GM19193 (cell line): ENCODE results near the gene FXYD6.

Experiments used
- POLR2A ChIP-seq: IDR thresholded peaks from 4 replicates; pipeline ENCODE4 v1.6.1; 2011; ENCODE audit not compliant: insufficient read depth, insufficient read length; ENCODE audit errors: extremely low read depth

The FXYD6 gene, protein sequence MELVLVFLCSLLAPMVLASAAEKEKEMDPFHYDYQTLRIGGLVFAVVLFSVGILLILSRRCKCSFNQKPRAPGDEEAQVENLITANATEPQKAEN

DNA sequence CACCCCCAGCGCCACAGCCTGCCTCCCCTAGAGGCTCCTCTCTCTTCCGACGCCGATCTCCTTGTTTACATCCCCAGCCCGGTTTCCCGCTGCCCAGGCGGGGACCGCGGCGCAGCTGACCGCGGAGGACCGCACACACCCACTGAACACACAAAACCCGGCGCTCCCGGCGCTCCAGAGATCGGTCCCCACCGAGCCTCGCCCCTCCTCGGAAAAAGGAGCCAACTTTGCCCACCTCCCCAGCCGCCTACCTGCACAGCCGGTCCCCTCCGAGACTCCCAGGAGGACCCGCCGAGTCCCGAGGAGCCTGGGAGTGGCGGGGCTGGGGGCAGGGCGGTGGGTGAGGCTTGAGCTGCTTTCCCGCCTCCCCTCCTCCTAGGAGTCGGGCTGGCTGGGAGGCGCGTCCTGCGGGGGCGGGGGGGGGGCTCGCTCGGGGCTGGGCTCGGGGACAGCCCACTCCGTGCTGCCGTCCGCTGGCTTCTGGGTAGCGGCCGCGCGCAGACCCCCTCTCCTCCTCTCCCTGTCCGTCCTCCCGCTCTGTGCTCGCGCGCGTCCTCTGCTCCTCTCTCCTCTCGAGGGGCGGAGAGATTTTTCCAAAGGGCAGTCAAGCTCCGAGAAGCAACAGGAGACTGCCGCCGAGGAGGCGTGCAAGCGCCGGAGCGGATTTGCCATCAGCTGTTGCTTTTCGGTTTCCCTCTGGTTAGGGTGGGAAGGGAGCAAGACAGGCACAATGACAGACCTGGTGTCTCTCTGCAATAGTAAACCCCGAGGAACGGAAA, at the start of gene FXYD6:
TSS of gene FXYD6 (minus strand) at position 318 of the 779 bp plus-strand sequence. CDS start 33,882 bp downstream, outside the sequence.
- TF ChIP-seq POLR2A = no peak

DNA sequence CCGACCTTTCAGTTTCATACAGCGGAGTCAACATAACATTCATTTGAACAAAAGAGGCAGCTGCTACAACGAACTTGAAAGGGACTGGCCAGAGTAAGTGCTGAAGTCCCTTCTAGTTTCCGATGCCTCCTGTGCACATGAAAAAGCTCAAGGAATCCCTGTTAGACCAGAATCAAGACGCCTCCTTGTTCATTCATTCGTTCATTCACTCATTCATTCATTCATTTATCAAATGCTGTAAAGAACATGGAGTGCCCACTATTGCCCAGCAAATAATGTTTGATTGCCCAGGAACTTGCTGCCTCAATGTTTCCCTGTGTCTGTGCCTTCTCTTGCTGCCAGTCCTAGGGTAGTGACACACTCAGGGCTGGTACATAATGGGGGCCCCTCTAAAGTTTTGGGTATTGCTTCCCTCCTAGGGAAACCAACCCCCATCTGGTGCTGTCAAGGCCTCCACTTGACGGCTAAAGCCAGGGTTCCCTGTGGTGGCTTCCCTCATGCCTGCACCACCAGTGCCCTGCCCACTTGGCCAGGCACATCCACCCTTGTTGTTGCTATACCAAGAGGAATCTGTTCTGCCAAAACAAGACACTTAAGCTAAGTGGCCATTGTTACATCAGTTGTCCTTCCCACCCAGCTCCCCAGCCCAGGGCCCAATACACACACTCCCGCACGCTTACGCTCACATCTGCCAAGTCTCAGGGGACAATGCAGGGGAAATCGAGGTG, 48.9 kb upstream of the FXYD6 start:
- no peak for TF ChIP-seq POLR2A

DNA sequence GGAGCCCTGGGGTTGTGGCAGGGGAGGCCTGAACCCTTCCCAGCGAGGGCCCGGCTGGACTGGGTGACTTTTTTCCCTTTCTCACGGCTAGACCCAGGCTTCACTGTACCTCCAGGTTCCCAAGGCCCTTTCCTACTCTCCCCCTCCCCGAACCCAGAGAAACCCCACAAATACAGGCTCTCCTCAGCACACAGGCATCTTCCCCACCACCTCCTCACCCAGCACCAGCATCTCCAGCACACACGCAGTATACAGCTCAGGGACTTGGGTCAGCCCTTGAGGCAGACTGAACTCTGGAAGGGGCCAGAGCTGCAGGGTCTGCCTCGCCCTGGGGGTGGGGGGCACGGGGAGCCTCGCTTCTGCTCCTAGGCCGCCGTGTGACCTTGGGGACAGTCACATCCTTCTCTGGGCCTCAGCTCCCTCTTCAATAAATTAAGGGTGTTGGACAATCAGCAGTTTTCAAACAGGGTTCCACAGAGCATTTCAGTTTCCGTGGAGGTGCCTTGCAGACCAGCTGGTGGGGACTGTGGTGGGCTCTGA, 48.2 kb upstream of the FXYD6 start:
- no peak for TF ChIP-seq POLR2A

DNA sequence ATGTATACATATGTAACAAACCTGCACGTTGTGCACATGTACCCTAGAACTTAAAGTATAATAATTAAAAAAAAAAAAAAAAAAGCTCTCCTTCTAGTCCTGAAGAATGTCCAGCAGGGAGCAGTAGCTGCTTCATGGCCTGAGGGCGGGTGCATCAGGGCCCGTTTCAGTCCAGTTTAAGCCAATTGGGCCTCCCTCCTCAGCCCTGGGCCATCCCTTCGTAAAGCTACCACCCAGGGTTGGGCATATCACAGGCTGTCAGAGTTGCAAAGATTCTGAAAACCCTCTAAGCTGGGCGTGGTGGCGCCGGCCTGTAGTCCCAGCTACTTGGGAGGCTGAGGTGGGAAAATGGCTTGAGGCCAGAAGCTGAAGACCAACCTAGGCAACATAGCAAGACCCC, 47.3 kb upstream of the FXYD6 start:
- TF ChIP-seq POLR2A = no peak

DNA sequence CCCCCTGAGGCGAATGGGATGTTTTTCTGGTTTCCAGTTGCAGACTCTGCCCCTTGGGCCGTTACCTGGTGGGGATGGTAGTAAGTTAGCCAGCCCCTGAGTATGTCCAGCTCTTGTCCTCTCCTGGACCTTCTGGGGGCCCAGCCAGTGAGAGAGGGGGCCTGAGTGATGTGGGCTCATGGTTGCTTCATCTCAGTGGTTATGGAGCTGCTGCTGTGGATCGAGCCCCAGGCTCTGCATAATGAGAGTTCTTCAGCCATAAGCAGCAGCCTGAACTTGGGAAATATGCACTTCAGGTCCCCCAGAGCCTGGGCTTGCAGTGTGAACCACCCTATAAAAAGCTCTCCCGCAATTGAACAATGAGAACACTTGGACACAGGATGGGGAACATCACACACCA, 46.8 kb upstream of the FXYD6 start:
- TF ChIP-seq POLR2A = no peak

DNA sequence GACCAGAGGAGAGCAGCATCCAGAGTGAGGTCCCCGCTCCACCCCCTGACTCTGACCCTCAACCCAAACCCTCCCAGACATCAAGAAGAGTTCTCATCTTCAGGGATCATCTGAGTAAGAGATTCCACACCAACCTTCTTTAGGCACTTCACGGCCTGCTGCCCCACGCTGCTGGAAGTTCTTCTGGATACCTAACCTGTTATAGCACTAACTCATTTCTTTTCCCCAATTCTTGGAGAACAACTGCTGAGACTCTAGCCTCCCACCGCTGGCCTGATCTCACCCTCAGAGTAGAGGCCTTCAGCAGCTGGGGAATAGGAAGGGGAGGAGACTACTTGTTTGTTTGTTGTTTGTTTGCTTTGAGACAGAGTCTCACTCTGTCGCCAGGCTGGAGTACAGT, 45.4 kb upstream of the FXYD6 start:
- TF ChIP-seq POLR2A = no peak

DNA sequence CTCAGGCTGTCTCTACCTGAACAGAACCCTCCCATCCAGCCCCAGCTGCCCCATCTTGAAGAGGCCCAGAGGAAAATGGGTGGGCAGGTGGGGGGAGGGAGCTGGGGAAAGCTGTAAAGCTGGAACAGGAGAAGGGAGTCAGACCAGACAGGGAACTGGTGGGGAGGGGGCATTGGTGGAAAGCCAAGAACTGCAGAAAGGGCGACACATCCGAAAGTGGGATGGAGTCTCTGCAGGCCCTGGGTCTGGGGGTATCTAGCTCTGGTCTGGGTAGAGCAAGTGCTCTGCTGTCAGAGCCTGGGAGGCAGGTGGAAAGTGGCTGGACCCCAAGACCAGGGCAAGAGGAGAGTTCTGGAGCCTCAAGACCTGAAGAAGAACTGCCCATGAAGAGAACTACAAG, 45.0 kb upstream of the FXYD6 start:
- TF ChIP-seq POLR2A = no peak

DNA sequence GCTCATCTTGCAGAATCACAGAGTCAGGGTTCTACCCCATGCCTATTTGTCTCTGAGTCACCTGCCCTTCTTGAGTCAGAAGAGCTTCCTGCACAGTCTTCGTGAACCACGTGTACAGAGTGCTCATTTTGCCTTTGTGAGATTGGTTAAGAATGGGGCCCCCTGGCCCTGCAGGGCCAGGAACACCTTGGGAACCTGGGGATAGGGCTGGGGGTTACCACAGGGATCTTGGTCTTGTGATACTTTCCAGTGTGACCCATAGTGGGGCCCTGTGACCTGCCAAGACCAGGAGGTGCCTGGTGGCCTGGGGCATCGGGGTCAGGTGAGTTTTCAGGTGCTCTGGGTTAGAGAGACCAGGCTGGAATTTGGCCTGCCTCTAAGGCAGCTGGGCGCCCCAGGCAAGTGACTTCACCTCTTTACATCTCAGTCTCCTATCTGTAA, 43.3 kb upstream of the FXYD6 start:
- no peak for TF ChIP-seq POLR2A

DNA sequence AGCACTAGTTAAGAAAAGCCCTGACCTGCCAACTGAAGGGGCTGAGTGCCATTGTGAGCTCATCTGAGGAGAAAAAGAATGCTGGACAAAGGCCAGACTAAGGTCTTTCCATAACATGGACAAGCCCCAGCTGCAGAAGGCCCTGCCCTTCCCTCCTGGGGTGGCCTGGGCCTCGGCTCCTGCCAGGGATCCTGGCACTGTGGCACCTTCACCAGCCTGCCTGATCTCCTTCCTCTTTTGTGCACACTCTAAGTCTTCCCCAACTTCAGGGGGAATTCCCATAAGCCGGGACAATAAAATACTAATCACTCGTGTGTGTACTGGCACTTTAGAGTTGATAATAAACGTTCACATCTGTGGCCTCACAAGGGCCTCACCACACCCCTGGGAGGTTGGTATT, 42.9 kb upstream of the FXYD6 start:
- no peak for TF ChIP-seq POLR2A

DNA sequence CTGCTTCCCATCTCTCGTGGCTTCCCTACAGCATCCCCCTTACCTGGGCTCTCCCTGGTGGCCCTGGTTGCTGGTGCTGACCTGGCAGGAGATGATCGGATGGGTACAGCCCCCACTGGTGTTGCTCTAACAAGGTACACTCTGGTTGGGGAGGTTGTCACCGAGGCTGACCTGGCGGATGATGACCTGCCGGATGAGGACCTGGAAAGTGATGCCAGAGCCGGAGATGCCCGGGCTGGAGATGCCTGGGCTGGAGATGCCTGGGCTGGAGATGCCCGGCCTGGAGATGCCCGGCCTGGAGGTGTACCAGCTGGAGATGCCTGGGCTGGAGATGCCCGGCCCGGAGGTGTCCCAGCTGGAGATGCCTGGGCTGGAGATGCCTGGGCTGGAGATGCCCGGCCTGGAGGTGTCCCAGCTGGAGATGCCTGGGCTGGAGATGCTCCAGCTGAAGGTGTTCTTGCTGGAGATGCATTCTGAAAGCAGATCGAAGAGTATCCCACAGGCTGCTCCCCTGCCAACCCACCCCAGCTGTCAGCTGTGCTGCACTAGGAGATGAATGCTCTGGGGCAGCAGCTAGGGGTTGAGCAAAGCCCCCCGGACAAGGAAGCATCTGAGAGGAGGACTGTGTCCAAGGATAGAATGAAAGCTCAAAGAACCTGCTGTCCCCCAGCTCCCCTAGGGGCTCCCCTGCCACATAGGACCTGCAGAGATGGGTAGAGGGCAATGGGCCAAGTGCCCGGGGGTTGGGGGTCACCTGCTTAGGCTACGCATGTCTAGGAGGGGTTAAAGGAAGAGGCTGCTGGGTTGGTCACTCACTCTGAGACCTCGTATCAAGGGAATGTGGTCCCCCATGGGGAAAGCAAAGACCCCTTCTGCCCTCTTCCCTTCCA, 42.2 kb upstream of the FXYD6 start:
- TF ChIP-seq POLR2A = no peak

DNA sequence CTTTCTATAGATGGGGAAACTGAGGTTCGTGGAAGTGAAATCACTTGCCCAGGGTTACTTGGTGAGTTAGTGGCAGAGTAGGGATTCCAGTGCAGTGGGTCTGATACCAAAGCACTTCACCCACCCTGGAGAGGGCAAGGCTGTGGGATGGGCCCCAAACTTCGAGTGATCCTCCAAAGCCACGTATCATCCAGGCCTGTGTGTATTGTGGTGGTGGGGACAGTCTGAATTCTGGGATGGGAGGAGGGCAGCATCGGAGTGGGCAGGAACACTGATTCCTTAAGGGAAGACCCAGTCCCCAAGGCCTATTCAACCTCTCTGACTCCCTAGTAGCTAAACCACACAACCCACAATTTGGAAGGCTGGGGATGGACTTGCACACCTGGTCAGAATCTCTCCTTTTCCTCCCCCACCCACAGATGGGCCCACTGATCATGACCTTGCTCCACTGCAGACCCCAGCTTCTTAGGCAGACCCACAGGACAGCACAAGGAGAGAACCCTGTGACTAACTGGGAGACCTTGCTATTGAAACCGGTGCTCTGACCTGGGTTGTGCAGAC, 41.2 kb upstream of the FXYD6 start:
- no peak for TF ChIP-seq POLR2A

DNA sequence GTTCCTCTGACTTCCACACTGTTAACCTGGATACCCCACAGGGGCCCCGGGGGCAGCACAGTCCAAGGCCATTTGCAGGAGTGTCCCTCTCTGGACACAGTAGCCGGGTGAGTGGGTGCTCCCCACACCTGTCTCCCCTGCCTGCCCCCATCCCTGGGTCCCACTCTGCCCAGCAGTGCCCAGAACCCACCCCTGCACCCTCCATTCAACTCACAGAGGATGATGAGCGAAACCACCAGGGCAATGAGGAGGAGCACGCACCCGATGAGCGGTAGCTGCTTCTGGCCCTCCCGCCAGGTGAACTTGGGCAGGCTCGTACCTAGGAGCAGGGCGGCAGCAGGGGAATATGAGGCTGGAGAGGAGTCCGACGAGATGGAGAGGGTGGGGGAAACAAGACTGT, 40.5 kb upstream of the FXYD6 start:
- no peak for TF ChIP-seq POLR2A

DNA sequence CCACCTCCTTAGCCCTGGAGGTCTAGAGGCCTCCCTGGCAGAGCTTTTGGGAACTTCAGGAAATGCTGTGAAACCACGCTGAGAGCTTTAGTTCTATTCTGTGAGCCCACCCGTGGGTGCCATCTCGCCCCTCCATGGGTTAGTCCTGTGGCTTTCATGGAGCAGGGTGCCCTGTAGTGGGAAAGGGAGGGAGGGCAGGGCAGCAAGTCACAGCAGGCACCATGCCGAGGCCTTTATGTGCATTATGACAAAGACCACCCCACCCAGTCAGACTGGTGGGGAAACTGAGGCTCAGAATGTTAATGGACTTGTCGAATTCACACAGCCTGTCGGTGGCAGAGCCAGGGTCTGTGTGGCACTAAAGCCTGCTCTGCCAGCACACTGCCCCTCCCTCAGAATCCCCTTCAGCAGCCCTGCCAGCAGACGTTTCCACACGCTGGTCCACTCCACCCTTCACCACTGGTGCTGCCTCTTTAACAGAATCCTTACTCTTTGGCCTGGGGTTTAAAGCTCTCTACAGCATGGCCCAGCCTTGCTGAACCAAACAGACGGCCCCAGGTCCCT, 39.3 kb upstream of the FXYD6 start:
- no peak for TF ChIP-seq POLR2A

DNA sequence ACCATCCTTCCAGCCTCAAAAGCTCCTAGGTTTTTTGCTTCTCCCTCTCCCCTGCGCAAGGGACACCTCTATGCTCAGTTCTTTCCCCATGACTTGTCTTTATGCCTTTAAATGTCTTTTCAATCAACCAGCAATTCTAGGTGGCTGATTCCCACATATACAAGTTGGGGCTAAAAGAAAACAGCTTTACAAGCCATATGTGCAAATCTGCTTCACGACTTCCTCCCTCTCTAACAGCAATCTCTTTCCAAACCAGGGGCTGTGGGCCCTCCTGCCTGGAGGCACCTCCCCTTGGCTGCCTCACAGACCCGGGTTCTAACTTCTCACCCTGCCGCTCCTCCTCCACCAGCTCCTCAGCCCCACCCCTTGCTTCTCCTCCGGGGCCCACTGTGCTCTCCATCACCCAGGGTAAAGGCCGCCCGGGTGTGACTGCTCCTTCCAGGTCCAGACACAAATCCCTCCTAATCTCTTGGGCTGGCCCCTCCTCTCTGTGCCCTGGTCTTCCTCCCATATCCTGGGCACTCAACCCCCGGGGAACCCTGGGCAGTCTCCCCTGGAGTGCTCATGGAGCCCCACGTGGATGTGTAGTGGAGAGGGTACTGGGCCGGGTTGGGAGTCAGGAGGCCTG, 38.6 kb upstream of the FXYD6 start:
- no peak for TF ChIP-seq POLR2A

DNA sequence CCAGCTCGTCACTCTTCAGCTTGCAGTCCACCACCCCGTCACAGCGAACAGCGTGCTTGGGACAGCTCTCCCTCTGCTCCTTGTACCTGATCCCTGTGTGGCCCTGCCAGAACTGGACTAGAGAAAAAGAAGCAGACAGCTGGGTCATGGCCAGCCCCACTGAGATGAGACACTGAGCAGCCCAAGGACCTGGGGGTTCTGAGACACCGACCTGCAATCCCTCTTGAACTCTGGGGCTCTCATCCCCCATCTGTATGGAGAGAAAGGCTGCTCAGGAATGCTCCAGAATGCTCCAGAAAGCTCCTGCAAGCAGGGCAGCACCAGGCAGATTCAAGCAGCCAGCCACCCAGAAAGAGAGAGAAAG, 37.9 kb upstream of the FXYD6 start:
- TF ChIP-seq POLR2A = no peak
